ENCODE measurements around the gene TNNI3K. TPM values are rescaled to one million over a fixed set of nuclear protein-coding genes. Genes with fewer than 3 reads are reported as not detected.

TNNI3K gene
- total RNA-seq, 1 experiment from 2014 or later = 0.49 TPM

DNA sequence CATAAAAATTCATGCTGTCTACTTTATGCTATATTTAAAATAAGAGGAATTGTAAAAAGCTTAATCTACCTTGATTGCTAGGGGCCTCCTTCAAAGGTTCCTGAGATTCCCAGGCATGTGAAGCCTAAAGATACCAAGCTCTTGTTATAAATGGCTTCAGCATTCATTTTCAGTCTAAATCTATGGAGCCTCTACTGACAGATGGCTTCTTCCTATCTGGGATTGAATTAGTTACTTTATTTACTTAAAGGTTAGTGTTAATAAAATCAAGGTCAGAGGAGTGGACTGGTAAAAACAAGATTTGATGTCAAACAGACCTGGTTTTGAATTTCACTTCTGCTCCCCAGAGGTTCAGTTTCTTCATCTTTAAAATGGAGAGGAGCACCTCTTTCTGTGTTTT, 93.7 kb downstream of the TNNI3K start:
- ChIA-PET RAD21 (ENCODE audit: low non-redundant PET in 1 of 2, low total read pairs in 2 of 2, uncharacterized antibody in 2 of 2, unreplicated experiment in 2 of 2) (no interaction called here), POLR2A (no interaction called here), CTCF (no interaction called here)
- Histone ChIP-seq H3K36me3 (ENCODE audit: control insufficient read depth in 1 of 2, insufficient read depth in 2 of 2, low read length in 2 of 2) (no peaks in the 10 kb centered on the region), H3K79me2 (ENCODE audit: insufficient read depth, low read length) (no peaks in the 10 kb centered on the region), H3K4me2 (ENCODE audit: low read length) (no peak overlapping the region), H3K4me3 (replicated peaks in 1 of 2; ENCODE audit: low read depth in 1 of 2, low read length in 2 of 2) (no peak overlapping the region), H3K9ac (ENCODE audit: low read length) (no peak overlapping the region), H3K9me3 (ENCODE audit: control insufficient read depth in 1 of 2, insufficient read depth in 1 of 2, low read depth in 1 of 2, low read length in 2 of 2) (no peaks in the 10 kb centered on the region), H2AFZ (ENCODE audit: low read depth, low read length, poor library complexity, severe bottlenecking) (no peak overlapping the region), H4K20me1 (ENCODE audit: insufficient read depth) (no peaks in the 10 kb centered on the region), H3K27ac (ENCODE audit: low read depth, low read length) (no peak overlapping the region), H3K9me2 (ENCODE audit: insufficient read depth) (no peaks in the 10 kb centered on the region), H3K27me3 (ENCODE audit: insufficient read depth, low read length) (no peaks in the 10 kb centered on the region), H3K4me1 (ENCODE audit: control insufficient read depth in 1 of 2, insufficient read depth in 2 of 2, low read length in 2 of 2) (no peaks in the 10 kb centered on the region)
- TF ChIP-seq, protein P1, sequence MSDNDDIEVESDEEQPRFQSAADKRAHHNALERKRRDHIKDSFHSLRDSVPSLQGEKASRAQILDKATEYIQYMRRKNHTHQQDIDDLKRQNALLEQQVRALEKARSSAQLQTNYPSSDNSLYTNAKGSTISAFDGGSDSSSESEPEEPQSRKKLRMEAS (IDR thresholded peaks at IDR 0.05) = no peak
- TF ChIP-seq SP1 (IDR thresholded peaks at IDR 0.05; ENCODE audit: low read depth) (no peak), CBX3 (IDR thresholded peaks at IDR 0.05; ENCODE audit: low read depth) (no peak), CEBPB (IDR thresholded peaks at IDR 0.05; ENCODE audit: low read depth) (no peak), RAD21 (IDR thresholded peaks at IDR 0.05; ENCODE audit: low read depth) (no peak), FOSL1 (IDR thresholded peaks at IDR 0.05; ENCODE audit: low read depth) (no peak), SIN3A (IDR thresholded peaks at IDR 0.05; ENCODE audit: low read depth) (no peak), EZH2phosphoT487 (IDR thresholded peaks at IDR 0.05; ENCODE audit: borderline replicate concordance) (no peak), ELF1 (IDR thresholded peaks at IDR 0.05; ENCODE audit: borderline replicate concordance, low read depth) (no peak), YY1 (IDR thresholded peaks at IDR 0.05; ENCODE audit: extremely low read depth, insufficient replicate concordance, low read depth, low read length) (no peak), SRF (IDR thresholded peaks at IDR 0.05; ENCODE audit: low read depth) (no peak), POLR2A (IDR thresholded peaks at IDR 0.05; ENCODE audit: borderline replicate concordance, extremely low read depth, insufficient read depth, insufficient read length) (no peak), TCF7L2 (IDR thresholded peaks at IDR 0.05; ENCODE audit: borderline replicate concordance, extremely low read depth, insufficient read depth, insufficient read length) (no peak), POLR2AphosphoS5 (IDR thresholded peaks at IDR 0.05; ENCODE audit: low read depth, low read length) (no peak), ZNF274 (IDR thresholded peaks at IDR 0.05; ENCODE audit: low read depth, low read length) (no peak), EZH2 (IDR thresholded peaks at IDR 0.05) (no peak)
- TF ChIP-seq, protein P2, sequence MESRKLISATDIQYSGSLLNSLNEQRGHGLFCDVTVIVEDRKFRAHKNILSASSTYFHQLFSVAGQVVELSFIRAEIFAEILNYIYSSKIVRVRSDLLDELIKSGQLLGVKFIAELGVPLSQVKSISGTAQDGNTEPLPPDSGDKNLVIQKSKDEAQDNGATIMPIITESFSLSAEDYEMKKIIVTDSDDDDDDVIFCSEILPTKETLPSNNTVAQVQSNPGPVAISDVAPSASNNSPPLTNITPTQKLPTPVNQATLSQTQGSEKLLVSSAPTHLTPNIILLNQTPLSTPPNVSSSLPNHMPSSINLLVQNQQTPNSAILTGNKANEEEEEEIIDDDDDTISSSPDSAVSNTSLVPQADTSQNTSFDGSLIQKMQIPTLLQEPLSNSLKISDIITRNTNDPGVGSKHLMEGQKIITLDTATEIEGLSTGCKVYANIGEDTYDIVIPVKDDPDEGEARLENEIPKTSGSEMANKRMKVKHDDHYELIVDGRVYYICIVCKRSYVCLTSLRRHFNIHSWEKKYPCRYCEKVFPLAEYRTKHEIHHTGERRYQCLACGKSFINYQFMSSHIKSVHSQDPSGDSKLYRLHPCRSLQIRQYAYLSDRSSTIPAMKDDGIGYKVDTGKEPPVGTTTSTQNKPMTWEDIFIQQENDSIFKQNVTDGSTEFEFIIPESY (IDR thresholded peaks at IDR 0.05; ENCODE audit: extremely low read depth, insufficient replicate concordance, low read length) = no peak
- TF ChIP-seq, protein P3, sequence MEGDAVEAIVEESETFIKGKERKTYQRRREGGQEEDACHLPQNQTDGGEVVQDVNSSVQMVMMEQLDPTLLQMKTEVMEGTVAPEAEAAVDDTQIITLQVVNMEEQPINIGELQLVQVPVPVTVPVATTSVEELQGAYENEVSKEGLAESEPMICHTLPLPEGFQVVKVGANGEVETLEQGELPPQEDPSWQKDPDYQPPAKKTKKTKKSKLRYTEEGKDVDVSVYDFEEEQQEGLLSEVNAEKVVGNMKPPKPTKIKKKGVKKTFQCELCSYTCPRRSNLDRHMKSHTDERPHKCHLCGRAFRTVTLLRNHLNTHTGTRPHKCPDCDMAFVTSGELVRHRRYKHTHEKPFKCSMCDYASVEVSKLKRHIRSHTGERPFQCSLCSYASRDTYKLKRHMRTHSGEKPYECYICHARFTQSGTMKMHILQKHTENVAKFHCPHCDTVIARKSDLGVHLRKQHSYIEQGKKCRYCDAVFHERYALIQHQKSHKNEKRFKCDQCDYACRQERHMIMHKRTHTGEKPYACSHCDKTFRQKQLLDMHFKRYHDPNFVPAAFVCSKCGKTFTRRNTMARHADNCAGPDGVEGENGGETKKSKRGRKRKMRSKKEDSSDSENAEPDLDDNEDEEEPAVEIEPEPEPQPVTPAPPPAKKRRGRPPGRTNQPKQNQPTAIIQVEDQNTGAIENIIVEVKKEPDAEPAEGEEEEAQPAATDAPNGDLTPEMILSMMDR (IDR thresholded peaks at IDR 0.05 in 2 of 3, conservative IDR thresholded peaks at IDR 0.05 in 1 of 3; ENCODE audit: borderline replicate concordance in 1 of 3, insufficient read depth in 1 of 3, low read depth in 2 of 3, low read length in 2 of 3) = no peak
- TF ChIP-seq, protein P4, sequence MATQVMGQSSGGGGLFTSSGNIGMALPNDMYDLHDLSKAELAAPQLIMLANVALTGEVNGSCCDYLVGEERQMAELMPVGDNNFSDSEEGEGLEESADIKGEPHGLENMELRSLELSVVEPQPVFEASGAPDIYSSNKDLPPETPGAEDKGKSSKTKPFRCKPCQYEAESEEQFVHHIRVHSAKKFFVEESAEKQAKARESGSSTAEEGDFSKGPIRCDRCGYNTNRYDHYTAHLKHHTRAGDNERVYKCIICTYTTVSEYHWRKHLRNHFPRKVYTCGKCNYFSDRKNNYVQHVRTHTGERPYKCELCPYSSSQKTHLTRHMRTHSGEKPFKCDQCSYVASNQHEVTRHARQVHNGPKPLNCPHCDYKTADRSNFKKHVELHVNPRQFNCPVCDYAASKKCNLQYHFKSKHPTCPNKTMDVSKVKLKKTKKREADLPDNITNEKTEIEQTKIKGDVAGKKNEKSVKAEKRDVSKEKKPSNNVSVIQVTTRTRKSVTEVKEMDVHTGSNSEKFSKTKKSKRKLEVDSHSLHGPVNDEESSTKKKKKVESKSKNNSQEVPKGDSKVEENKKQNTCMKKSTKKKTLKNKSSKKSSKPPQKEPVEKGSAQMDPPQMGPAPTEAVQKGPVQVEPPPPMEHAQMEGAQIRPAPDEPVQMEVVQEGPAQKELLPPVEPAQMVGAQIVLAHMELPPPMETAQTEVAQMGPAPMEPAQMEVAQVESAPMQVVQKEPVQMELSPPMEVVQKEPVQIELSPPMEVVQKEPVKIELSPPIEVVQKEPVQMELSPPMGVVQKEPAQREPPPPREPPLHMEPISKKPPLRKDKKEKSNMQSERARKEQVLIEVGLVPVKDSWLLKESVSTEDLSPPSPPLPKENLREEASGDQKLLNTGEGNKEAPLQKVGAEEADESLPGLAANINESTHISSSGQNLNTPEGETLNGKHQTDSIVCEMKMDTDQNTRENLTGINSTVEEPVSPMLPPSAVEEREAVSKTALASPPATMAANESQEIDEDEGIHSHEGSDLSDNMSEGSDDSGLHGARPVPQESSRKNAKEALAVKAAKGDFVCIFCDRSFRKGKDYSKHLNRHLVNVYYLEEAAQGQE (IDR thresholded peaks at IDR 0.05; ENCODE audit: low read depth) = no peak
- BruUV-seq (replicated peaks) = no TSS peak
- intact Hi-C loops (cut with micrococcal nuclease) = no loop called here
- DNase-seq (ENCODE audit: low read depth, low spot score) (no peak), ATAC-seq (no peak)
